Effector CD4-positive, alpha-beta T cell (primary cell): Measurements from ENCODE around the gene IFIT1.
"Not testable (repeated sequence)": the region's sequence is repeated elsewhere in the genome, so short reads cannot be mapped to it uniquely, and the experiment has no call there.

Source experiments
- DNase-seq: peaks from one replicate; pipeline ENCODE4 v3.0.0-alpha.2; 2020

IFIT1 gene

DNA sequence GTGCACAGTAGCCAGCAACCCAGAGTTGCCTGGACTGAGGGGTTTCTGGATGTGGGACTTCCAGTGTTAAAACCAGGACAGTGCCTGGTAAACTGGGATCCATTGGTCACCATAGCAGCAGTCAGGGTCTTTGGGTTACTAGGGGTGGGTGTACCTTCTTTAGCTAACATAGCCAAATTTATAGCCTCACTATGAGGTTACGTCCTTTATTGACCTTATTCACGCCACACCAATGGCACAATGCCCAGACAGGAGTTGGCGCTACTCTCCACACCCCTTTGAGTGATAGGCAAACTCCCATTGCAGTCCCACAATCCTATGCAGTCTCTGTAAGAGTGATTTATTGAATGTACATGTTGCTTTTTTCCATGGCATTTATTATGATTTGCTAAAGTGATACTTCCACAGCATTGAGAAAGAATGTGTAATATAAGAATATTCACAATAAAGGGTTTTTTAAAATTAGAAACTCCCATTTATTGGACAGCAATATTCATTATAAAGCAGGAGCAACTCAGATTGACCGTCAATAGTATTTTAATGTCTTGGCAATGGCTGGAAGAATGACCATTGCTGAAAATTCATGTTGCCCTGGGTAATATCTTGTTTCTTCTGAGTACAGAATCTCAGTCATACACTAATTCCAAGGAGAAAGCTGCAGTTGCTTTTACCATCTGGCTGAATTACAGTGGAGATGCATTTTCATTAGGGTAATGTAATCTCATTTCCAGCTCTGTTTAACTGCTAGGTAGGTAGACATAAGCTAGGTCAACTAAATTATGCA is 48.0 kb downstream of the IFIT1 start:
- no peak for DNase-seq

DNA sequence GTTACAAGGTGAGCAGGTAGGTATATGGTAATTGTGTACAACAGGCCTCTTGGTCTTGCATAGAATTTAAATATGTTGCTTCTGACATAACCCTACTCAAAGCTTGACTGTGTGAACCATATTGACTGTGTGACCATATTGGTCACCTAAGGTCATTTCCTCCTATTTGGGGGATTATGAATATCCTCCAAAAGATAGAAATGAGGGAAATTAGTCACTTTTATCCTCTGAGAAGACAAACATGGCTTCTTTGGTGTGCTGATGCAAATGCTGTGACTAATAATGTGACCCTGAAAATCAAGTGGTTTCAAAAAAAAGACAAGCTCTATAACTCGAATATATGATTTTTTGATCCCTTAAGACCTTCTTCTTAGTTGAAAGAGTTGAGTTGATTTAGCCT is 49.9 kb downstream of the IFIT1 start:
- DNase-seq: no peak

DNA sequence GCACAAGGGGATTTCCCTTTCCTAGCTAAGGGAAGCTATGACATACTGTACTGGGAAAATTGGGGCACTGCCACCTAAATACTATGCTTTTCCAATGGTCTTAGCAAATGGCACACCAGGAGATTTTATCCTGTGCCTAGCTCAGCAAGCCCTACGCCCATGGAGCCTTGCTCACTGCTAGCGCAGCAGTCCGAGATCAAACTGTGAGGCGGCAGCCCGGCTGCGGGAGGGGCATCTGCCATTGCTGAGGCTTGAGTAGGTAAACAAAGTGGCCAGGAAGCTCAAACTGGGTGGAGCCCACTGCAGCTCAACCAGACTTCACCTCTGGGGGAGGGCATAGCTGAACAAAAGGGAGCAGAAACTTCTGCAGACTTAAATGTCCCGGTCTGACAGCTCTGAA is 52.4 kb downstream of the IFIT1 start:
- DNase-seq: not testable (repeated sequence)

DNA sequence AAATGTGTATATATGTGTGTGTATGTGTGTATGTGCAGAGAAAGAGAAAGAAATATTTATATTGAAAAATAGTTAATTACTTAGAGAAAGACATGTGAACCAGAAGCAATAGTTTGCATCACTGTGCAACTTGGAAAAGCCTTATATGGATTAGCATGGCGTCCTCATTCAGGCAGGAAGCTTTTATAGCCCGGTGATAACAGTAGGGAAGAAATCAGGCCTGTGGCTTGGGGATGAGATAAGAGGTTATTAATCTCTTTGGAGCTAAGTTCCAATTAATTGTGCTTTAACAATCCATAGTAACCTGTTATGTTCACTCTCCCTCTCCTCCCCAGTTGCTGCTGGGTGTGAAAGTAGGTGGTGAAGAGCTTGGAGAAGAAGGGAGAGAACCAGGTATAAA is 58.5 kb downstream of the IFIT1 start:
- no peak for DNase-seq

DNA sequence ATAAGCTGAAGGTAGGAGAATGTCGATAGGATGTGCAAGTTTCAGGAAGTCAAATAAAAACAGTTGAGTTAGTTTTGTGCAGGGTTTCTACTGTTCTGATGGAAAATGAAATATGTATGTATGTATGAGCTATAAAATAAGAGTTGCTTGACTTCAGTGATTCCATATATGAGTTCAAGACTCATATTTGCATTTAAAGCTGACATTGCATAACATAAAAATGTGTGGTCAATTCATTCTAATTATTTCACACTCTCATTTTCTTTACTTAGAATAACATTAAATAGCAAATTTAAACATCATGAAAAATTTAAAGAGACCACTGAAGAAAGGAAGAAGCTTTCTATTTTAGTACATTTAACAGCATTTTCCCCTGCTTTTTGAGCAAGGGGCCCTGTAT is 59.8 kb downstream of the IFIT1 start:
- no peak for DNase-seq

DNA sequence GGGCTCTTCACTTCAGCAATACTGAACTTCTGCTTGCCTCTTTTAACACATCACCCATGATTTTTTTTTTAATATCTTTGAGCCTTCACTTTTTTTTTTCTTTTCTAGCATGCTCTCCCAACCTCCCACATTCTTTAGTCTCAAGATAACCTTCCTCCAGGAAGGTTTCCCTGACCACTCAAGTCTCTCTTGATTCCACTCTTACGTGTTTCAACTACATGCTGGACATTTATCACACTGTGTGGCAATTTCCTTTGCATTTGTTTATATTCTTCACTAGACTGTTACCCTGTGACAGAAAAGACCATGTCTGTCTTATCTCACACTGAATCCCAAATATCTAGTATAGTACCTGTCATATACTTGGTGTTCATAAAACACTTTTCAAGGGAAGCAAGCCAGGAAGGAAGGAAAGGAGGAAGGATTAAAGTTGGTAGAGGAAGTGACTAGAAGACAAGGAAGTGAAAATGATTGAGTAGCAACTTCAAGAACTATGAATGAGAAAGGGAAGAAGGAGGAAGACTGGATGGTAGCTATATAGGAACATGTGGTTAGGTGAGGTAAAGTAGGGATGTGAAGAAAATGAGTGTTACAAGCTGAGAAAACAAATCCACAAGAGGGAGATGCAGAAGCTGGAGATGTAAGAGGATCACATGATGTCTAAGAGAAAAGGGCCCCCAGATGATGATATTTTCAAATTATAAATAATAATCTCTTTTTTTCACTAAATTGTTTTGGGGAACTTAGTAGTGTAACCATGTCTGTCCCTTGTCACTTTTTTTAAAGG is 62.3 kb downstream of the IFIT1 start:
- no peak for DNase-seq
